CD4-positive, alpha-beta T cell (primary cell): ENCODE measurements around the gene CCR7. TPM values are rescaled to one million over a fixed set of nuclear protein-coding genes. Genes with fewer than 3 reads are reported as not detected.

Source experiments
- ATAC-seq: fragments of 200-7000 bp; cut with Tn5 transposase; one replicate; pipeline ENCODE4 v1.10.0; 2022; ENCODE audit warnings: mild to moderate bottlenecking; ENCODE audit not compliant: poor library complexity
- CTCF ChIA-PET: fragments of 350-600 bp; sonication (Branson Sonifier 250); formaldehyde crosslinking; loops from one replicate; lab custom pipeline; 2021; ENCODE audit warnings: antibody characterized with exemption, inconsistent platforms; lab: Charles Lee
- POLR2A ChIA-PET: fragments of 350-600 bp; sonication (Branson Sonifier 250); formaldehyde crosslinking; loops from one replicate; lab custom pipeline; 2021; ENCODE audit warnings: antibody characterized with exemption, inconsistent platforms; lab: Charles Lee
- DNase-seq, 14 experiments: peaks; one replicate each; pipeline ENCODE4 v3.0.0-alpha.2; 2013 to 2020; ENCODE audit warnings: mixed read lengths in 2 of 14
- H3K27ac ChIP-seq, 2 donors: one replicate each; pipeline versions ENCODE4 v1.5.1 to v1.7.0; 2013; ENCODE audit warnings: low read length in 2 of 2, low read depth in 1 of 2, mild to moderate bottlenecking in 1 of 2
- H3K27me3 ChIP-seq, 2 experiments: 1 replicate in 1 of 2; 2 replicates in 1 of 2; pipeline versions ENCODE4 v1.6.1 to v1.7.0; 2013; ENCODE audit warnings: low read length in 2 of 2, control low read depth in 1 of 2, mild to moderate bottlenecking in 1 of 2, moderate library complexity in 1 of 2; ENCODE audit not compliant: insufficient read depth in 2 of 2, control insufficient read depth in 1 of 2
- H3K36me3 ChIP-seq: one replicate; pipeline ENCODE4 v1.6.1; 2013; ENCODE audit warnings: low read length, control low read depth; ENCODE audit not compliant: insufficient read depth
- H3K4me1 ChIP-seq: one replicate; pipeline ENCODE4 v1.6.1; 2013; ENCODE audit warnings: low read length, control low read depth; ENCODE audit not compliant: insufficient read depth
- H3K4me3 ChIP-seq: one replicate; pipeline ENCODE4 v1.5.1; 2013; ENCODE audit warnings: mild to moderate bottlenecking, low read length, moderate library complexity
- H3K9me3 ChIP-seq, 2 experiments: 1 replicate in 1 of 2; 2 replicates in 1 of 2; pipeline versions ENCODE4 v1.6.1 to v1.7.0; 2013; ENCODE audit warnings: low read length in 2 of 2, mild to moderate bottlenecking in 2 of 2, control low read depth in 1 of 2, moderate library complexity in 1 of 2; ENCODE audit not compliant: control insufficient read depth in 1 of 2, insufficient read depth in 1 of 2
- H3K27ac Mint-ChIP-seq: one replicate; pipeline ENCODE4 v1.8.0; 2020; ENCODE audit warnings: mixed read lengths
- H3K27me3 Mint-ChIP-seq: one replicate; pipeline ENCODE4 v1.8.0; 2021; ENCODE audit warnings: mixed read lengths
- H3K36me3 Mint-ChIP-seq: one replicate; pipeline ENCODE4 v1.8.0; 2021; ENCODE audit warnings: low read depth, mixed read lengths
- H3K4me1 Mint-ChIP-seq: one replicate; pipeline ENCODE4 v1.8.0; 2021; ENCODE audit warnings: low read depth, mixed read lengths
- H3K4me3 Mint-ChIP-seq: one replicate; pipeline ENCODE4 v1.8.0; 2020; ENCODE audit warnings: mild to moderate bottlenecking, mixed read lengths
- H3K9me3 Mint-ChIP-seq: one replicate; pipeline ENCODE4 v1.8.0; 2020; ENCODE audit warnings: mixed read lengths
- intact Hi-C, 2 experiments: fragments of 100-400 bp; cut with DNase I in 1 of 2; cut with micrococcal nuclease in 1 of 2; formaldehyde crosslinking; loops; one replicate each; pipeline versions ENCODE4 v1.15.1 to v1.9.0; 2023 to 2025; cut with DNase I, micrococcal nuclease
- total RNA-seq, 174 experiments: library from RNA in 2 of 174; stranded (reverse) in 2 of 174; gene quantifications; one replicate each; pipeline ENCODE4 v1.2.3 and lab custom pipeline; 2021 to 2026
- TF ChIP-seq, protein P1 (sequence below): fragments of 200-600 bp; IDR thresholded peaks from one replicate; pipeline ENCODE4 v1.8.0; 2022; ENCODE audit warnings: antibody characterized with exemption, mild to moderate bottlenecking

Gene CCR7
- total RNA-seq, 2 experiments from 2014 or later = 170 to 180 TPM

- ATAC-seq = no peak
- no peaks in the 10 kb centered on the region for H3K27me3 ChIP-seq
- peaks cover 100% of the 10 kb centered on the region for H3K4me1 ChIP-seq
- ChIA-PET CTCF (interaction anchor here (0.9 to 2.7 kb wide), 3 partner anchors 27 to 63 kb away, joined by 3 to 8 read pairs (median 7); no protein-coding TSS in a partner anchor), POLR2A (interaction anchor here (0.6 to 33.8 kb wide), 17 partner anchors 6 to 443 kb away, joined by 3 to 1290 read pairs (median 6); partner anchors contain the start of genes CCR7, IGFBP4, SMARCE1 and TOP2A)
- Mint-ChIP-seq H3K9me3 (no peaks in the 10 kb centered on the region), H3K4me3 (peak overlapping the region; percentile 65), H3K36me3 (peaks cover 100% of the 10 kb centered on the region), H3K4me1 (peaks cover 97% of the 10 kb centered on the region), H3K27ac (peak overlapping the region; percentile 92), H3K27me3 (no peaks in the 10 kb centered on the region)
- H3K4me3 ChIP-seq = no peak overlapping the region
- H3K36me3 ChIP-seq = peaks cover 98% of the 10 kb centered on the region
- DNase-seq = peak in 1 of 14 experiments; percentile 33
- TF ChIP-seq, protein P1, sequence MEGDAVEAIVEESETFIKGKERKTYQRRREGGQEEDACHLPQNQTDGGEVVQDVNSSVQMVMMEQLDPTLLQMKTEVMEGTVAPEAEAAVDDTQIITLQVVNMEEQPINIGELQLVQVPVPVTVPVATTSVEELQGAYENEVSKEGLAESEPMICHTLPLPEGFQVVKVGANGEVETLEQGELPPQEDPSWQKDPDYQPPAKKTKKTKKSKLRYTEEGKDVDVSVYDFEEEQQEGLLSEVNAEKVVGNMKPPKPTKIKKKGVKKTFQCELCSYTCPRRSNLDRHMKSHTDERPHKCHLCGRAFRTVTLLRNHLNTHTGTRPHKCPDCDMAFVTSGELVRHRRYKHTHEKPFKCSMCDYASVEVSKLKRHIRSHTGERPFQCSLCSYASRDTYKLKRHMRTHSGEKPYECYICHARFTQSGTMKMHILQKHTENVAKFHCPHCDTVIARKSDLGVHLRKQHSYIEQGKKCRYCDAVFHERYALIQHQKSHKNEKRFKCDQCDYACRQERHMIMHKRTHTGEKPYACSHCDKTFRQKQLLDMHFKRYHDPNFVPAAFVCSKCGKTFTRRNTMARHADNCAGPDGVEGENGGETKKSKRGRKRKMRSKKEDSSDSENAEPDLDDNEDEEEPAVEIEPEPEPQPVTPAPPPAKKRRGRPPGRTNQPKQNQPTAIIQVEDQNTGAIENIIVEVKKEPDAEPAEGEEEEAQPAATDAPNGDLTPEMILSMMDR = no peak
- H3K27ac ChIP-seq = peak overlapping the region in 1 of 2 donors; percentile 100
- no peaks in the 10 kb centered on the region for H3K9me3 ChIP-seq
- intact Hi-C loops = loop anchor here in 1 of 2 experiments (5.0 kb wide), 1 partner anchor 171 kb away; no protein-coding TSS in a partner anchor
Observed at GRCh38 chr17:40556198-40556661, 9.0 kb downstream of the CCR7 start.

GRCh38 chr17:40555296-40556190 lies 9.7 kb downstream of the CCR7 start:
- peak overlapping the region; percentile 92 for H3K27ac Mint-ChIP-seq
- Histone ChIP-seq H3K36me3 (peaks cover 93% of the 10 kb centered on the region), H3K4me1 (peaks cover 99% of the 10 kb centered on the region), H3K4me3 (no peak overlapping the region), H3K27me3 (no peaks in the 10 kb centered on the region), H3K9me3 (no peaks in the 10 kb centered on the region), H3K27ac (peak overlapping the region in 1 of 2 donors; percentile 100)
- H3K4me1 Mint-ChIP-seq = peaks cover 97% of the 10 kb centered on the region
- ChIA-PET CTCF (interaction anchor here (0.6 to 5.3 kb wide), 11 partner anchors 13 to 132 kb away, joined by 3 to 28 read pairs (median 6); no protein-coding TSS in a partner anchor), POLR2A (interaction anchor here (0.6 to 33.8 kb wide), 16 partner anchors 5 to 524 kb away, joined by 3 to 1290 read pairs (median 7); partner anchors contain the start of genes CCR7, IGFBP4, SMARCE1 and TOP2A)
- peaks cover 99% of the 10 kb centered on the region for H3K36me3 Mint-ChIP-seq
- DNase-seq (peak in 3 of 14 experiments; percentile 16 to 47 (median 34)), ATAC-seq (no peak)
- TF ChIP-seq, protein P1 = no peak
- intact Hi-C loops = loop anchor here in 1 of 2 experiments (5.0 kb wide), 1 partner anchor 172 kb away; no protein-coding TSS in a partner anchor
- H3K27me3 Mint-ChIP-seq = no peaks in the 10 kb centered on the region
- no peaks in the 10 kb centered on the region for H3K9me3 Mint-ChIP-seq
- peak overlapping the region; percentile 78 for H3K4me3 Mint-ChIP-seq

DNA sequence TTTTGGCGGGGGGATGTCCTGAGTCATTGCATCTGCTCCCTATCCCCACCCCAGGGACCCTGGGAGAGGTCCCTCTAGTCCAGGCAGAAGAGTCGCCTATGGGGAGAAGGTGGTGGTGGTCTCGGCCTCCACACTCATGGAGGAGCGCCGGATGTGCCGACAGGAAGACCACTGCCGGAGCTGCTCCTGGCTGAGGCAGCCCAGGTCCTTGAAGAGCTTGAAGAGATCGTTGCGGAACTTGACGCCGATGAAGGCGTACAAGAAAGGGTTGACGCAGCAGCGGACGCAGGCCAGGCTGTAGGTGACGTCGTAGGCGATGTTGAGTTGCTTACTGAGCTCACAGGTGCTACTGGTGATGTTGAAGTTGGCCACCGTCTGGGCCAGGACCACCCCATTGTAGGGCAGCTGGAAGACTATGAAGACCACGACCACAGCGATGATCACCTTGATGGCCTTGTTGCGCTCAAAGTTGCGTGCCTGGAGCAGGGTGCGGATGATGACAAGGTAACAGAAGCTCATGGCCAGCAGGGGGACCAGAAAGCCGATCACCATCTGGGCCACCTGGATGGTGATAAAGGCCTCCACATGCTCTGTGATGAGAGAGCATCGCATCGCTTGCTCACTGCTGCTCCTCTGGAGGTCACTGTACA lies 10.5 kb downstream of the CCR7 start:
- DNase-seq = peak in 5 of 14 experiments; percentile 42 to 67 (median 55)
- peak overlapping the region; percentile 78 for H3K4me3 Mint-ChIP-seq
- Histone ChIP-seq H3K27me3 (no peaks in the 10 kb centered on the region), H3K9me3 (no peaks in the 10 kb centered on the region), H3K36me3 (peaks cover 86% of the 10 kb centered on the region), H3K4me1 (peaks cover 99% of the 10 kb centered on the region), H3K4me3 (no peak overlapping the region), H3K27ac (peak overlapping the region; percentile 64 to 100)
- no peaks in the 10 kb centered on the region for H3K27me3 Mint-ChIP-seq
- H3K4me1 Mint-ChIP-seq = peaks cover 99% of the 10 kb centered on the region
- peak overlapping the region; percentile 92 for H3K27ac Mint-ChIP-seq
- intact Hi-C loops = loop anchor here in 1 of 2 experiments (5.0 kb wide), 1 partner anchor 173 kb away; no protein-coding TSS in a partner anchor
- H3K36me3 Mint-ChIP-seq = peaks cover 94% of the 10 kb centered on the region
- TF ChIP-seq, protein P1 = no peak
- ChIA-PET POLR2A (interaction anchor here (0.6 to 33.8 kb wide), 16 partner anchors 8 to 524 kb away, joined by 3 to 1290 read pairs (median 6); partner anchors contain the start of genes CCR7, SMARCE1 and TOP2A), CTCF (interaction anchor here (0.6 to 5.3 kb wide), 9 partner anchors 13 to 131 kb away, joined by 3 to 28 read pairs (median 5); no protein-coding TSS in a partner anchor)
- ATAC-seq = no peak
- no peaks in the 10 kb centered on the region for H3K9me3 Mint-ChIP-seq
